ENCODE measurements around the gene PHF14. TPM values are rescaled to one million over a fixed set of nuclear protein-coding genes. Genes with fewer than 3 reads are reported as not detected.
A peak's percentile ranks its signal among the peaks of the same experiment; 100 is the strongest.

PHF14 gene
- total RNA-seq, 4 donors from 2014 or later, result 23.0 to 50.7 (median 29.1) TPM

GRCh38 chr7:11192506-11192905, 218.8 kb downstream of the PHF14 start:
- 75% methylated on average over 5 of the region's 5 CpGs for WGBS
- DNase-seq (ENCODE audit: extremely low spot score), result no peak
- H3K4me3 ChIP-seq, result peak overlapping the region; percentile 32 to 54 (median 38)
- no peaks in the 10 kb centered on the region for H3K27me3 ChIP-seq
- H3K27ac ChIP-seq (replicated peaks in 1 of 4), result no peak overlapping the region
- intact Hi-C loops (cut with DNase I), result no loop called here
- H3K4me1 ChIP-seq, result peaks cover 3 to 16% (median 9%) of the 10 kb centered on the region in 4 donors
- TF ChIP-seq EP300 (IDR thresholded peaks at IDR 0.05) (no peak), POLR2A (IDR thresholded peaks at IDR 0.05; ENCODE audit: low read depth) (no peak), CTCF (IDR thresholded peaks at IDR 0.05) (no peak), POLR2AphosphoS5 (IDR thresholded peaks at IDR 0.05) (no peak)
- no peaks in the 10 kb centered on the region for H3K9me3 ChIP-seq
- no peaks in the 10 kb centered on the region for H3K36me3 ChIP-seq

- H3K27ac ChIP-seq (replicated peaks in 1 of 4), result peak overlapping the region in 1 of 4 donors; percentile 40
- no peaks in the 10 kb centered on the region for H3K27me3 ChIP-seq
- peak overlapping the region; percentile 32 to 54 (median 38) for H3K4me3 ChIP-seq
- DNase-seq (ENCODE audit: extremely low spot score), result no peak
- no peaks in the 10 kb centered on the region for H3K36me3 ChIP-seq
- intact Hi-C loops (cut with DNase I), result no loop called here
- H3K9me3 ChIP-seq, result no peaks in the 10 kb centered on the region
- H3K4me1 ChIP-seq, result peaks cover 3 to 16% (median 9%) of the 10 kb centered on the region in 4 donors
- TF ChIP-seq POLR2A (IDR thresholded peaks at IDR 0.05; ENCODE audit: low read depth), result no peak
- TF ChIP-seq POLR2AphosphoS5 (IDR thresholded peaks at IDR 0.05), result no peak
- TF ChIP-seq EP300 (IDR thresholded peaks at IDR 0.05), result no peak
- TF ChIP-seq CTCF (IDR thresholded peaks at IDR 0.05), result no peak
- WGBS, result 23% methylated on average over 17 of the region's 17 CpGs
Observed at GRCh38 chr7:11193131-11193867, 219.6 kb downstream of the PHF14 start.

- Histone ChIP-seq H3K27me3 (no peaks in the 10 kb centered on the region), H3K27ac (replicated peaks in 1 of 4) (no peak overlapping the region), H3K36me3 (no peaks in the 10 kb centered on the region), H3K4me1 (peaks cover 3 to 16% (median 9%) of the 10 kb centered on the region in 4 donors), H3K9me3 (no peaks in the 10 kb centered on the region), H3K4me3 (peak overlapping the region; percentile 32 to 54 (median 38))
- WGBS, result 86% methylated on average over 2 of the region's 2 CpGs
- DNase-seq (ENCODE audit: extremely low spot score), result no peak
- intact Hi-C loops (cut with DNase I), result no loop called here
- TF ChIP-seq POLR2AphosphoS5 (IDR thresholded peaks at IDR 0.05) (no peak), POLR2A (IDR thresholded peaks at IDR 0.05; ENCODE audit: low read depth) (no peak), CTCF (IDR thresholded peaks at IDR 0.05) (no peak), EP300 (IDR thresholded peaks at IDR 0.05) (no peak)
Observed at GRCh38 chr7:11193888-11194287, 220.2 kb downstream of the PHF14 start.

GRCh38 chr7:11194492-11194891, 220.8 kb downstream of the PHF14 start:
- Histone ChIP-seq H3K4me1 (peaks cover 3 to 16% (median 9%) of the 10 kb centered on the region in 4 donors), H3K4me3 (peak overlapping the region in 1 of 4 donors; percentile 54), H3K27ac (replicated peaks in 1 of 4) (no peak overlapping the region), H3K27me3 (no peaks in the 10 kb centered on the region), H3K36me3 (no peaks in the 10 kb centered on the region), H3K9me3 (no peaks in the 10 kb centered on the region)
- DNase-seq (ENCODE audit: extremely low spot score), result no peak
- no peak for TF ChIP-seq POLR2A (IDR thresholded peaks at IDR 0.05; ENCODE audit: low read depth)
- no peak for TF ChIP-seq CTCF (IDR thresholded peaks at IDR 0.05)
- no peak for TF ChIP-seq POLR2AphosphoS5 (IDR thresholded peaks at IDR 0.05)
- TF ChIP-seq EP300 (IDR thresholded peaks at IDR 0.05), result no peak
- WGBS, result 85% methylated on average over 3 of the region's 3 CpGs
- intact Hi-C loops (cut with DNase I), result no loop called here
